ENCODE measurements around the gene FANCG. TPM values are rescaled to one million over a fixed set of nuclear protein-coding genes. Genes with fewer than 3 reads are reported as not detected.

FANCG gene
- total and polyA plus RNA-seq, 2 of the 8 experiments (the other 6 are each of a cell fraction or from before 2014, with no cell fraction given): 66.6 to 87.1 TPM

- Histone ChIP-seq H3K27me3 (replicated peaks in 1 of 4; ENCODE audit: control insufficient read depth in 3 of 4, extremely low read depth in 1 of 4, insufficient read depth in 3 of 4, low read length in 3 of 4) (no peaks in the 10 kb centered on the region), H3K56ac (replicated peaks; ENCODE audit: insufficient read length, low read depth, low read length) (no peak overlapping the region), H3K4ac (replicated peaks; ENCODE audit: insufficient read length, low read depth, low read length) (no peak overlapping the region), H3K4me2 (ENCODE audit: insufficient read depth in 1 of 2, low read depth in 2 of 2, low read length in 2 of 2) (peak overlapping the region; percentile 53 to 99), H3K14ac (ENCODE audit: insufficient read length) (no peak overlapping the region), H3K9ac (replicated peaks in 1 of 4; ENCODE audit: extremely low read depth in 1 of 4, low read depth in 3 of 4, low read length in 3 of 4) (peak overlapping the region in 3 of 4 experiments; percentile 36 to 63 (median 54); a peak in 6 of 7 replicates), H2AK5ac (ENCODE audit: low read depth, low read length) (no peak overlapping the region), H3K4me3 (ENCODE audit: extremely low read depth in 1 of 4, insufficient read depth in 2 of 4, low read depth in 3 of 4, low read length in 4 of 4) (peak overlapping the region; percentile 49 to 79 (median 65); a peak in 7 of 8 replicates), H4K91ac (replicated peaks; ENCODE audit: insufficient read length, low read length) (no peak overlapping the region), H4K5ac (ENCODE audit: insufficient read length, low read depth, low read length) (no peak overlapping the region), H2AFZ (ENCODE audit: low read length) (peak overlapping the region; percentile 79; the same call in 1 of the 2 replicates), H3K23ac (ENCODE audit: insufficient read length) (no peak overlapping the region), H4K8ac (ENCODE audit: extremely low read depth, insufficient read depth, low read length) (no peak overlapping the region), H3K79me2 (ENCODE audit: control insufficient read depth in 1 of 2, insufficient read depth in 2 of 2, low read length in 2 of 2) (no peaks in the 10 kb centered on the region), H3K4me1 (replicated peaks in 1 of 4; ENCODE audit: control insufficient read depth in 3 of 4, insufficient read depth in 4 of 4, low read length in 3 of 4) (peaks cover 4 to 19% (median 11%) of the 10 kb centered on the region in 4 experiments; a peak in 6 of 7 replicates), H3K79me1 (ENCODE audit: low read depth, low read length) (no peaks in the 10 kb centered on the region), H3K36me3 (ENCODE audit: control insufficient read depth in 2 of 4, insufficient read depth in 4 of 4, low read length in 3 of 4) (no peaks in the 10 kb centered on the region), H2BK12ac (ENCODE audit: low read depth, low read length) (0 out of 2 replicates have a peak overlapping the region, but pooled peaks have one; percentile 17), H3K18ac (ENCODE audit: extremely low read depth, low read length) (no peak overlapping the region; the same call in 1 of the 2 replicates), H4K20me1 (replicated peaks in 1 of 2; ENCODE audit: control insufficient read depth in 1 of 2, insufficient read depth in 2 of 2, low read length in 2 of 2) (no peaks in the 10 kb centered on the region), H3K9me3 (ENCODE audit: insufficient read depth in 2 of 2, low read depth in 1 of 2, low read length in 1 of 2) (no peaks in the 10 kb centered on the region), H3K23me2 (ENCODE audit: low read depth, low read length) (peaks cover 18% of the 10 kb centered on the region), H2BK5ac (ENCODE audit: low read depth, low read length) (no peak overlapping the region), H2BK20ac (ENCODE audit: low read length) (no peak overlapping the region), H2BK15ac (ENCODE audit: low read length) (no peak overlapping the region), H3K27ac (ENCODE audit: low read depth, low read length) (no peak overlapping the region), H2BK120ac (replicated peaks; ENCODE audit: low read depth, low read length) (no peak overlapping the region)
- DNase-seq (ENCODE audit: low read depth in 1 of 2, low spot score in 2 of 2) (no peak), FAIRE-seq (no peak)
- WGBS, 2 experiments (ENCODE audit: extremely low coverage in 1 of 2, insufficient coverage in 1 of 2, insufficient read length in 1 of 2, insufficient replicate concordance in 2 of 2, low coverage in 1 of 2, low lambda C conversion rate in 2 of 2, missing lambda C conversion rate in 1 of 2): 6% methylated on average over 12 of the region's 12 CpGs; no CpG with 5 or more reads in 1 of the 2 experiments
- TF ChIP-seq NRF1 (IDR thresholded peaks at IDR 0.05; ENCODE audit: low read depth, low read length) (no peak), ATF3 (IDR thresholded peaks at IDR 0.05; ENCODE audit: insufficient read depth, low read depth, low read length) (no peak), HDAC2 (IDR thresholded peaks at IDR 0.05; ENCODE audit: borderline replicate concordance in 1 of 2, low read depth in 2 of 2, low read length in 2 of 2) (0 out of 4 replicates have a peak, but pooled peaks of 1 of the 2 experiments have one; percentile 21), EGR1 (IDR thresholded peaks at IDR 0.05; ENCODE audit: borderline replicate concordance, low read depth, low read length) (no peak), SP4 (IDR thresholded peaks at IDR 0.05; ENCODE audit: low read length) (0 out of 2 replicates have a peak, but pooled peaks have one; percentile 6), RNF2 (IDR thresholded peaks at IDR 0.05; ENCODE audit: borderline replicate concordance, low read depth, low read length, missing control alignments, poor library complexity, severe bottlenecking) (no peak)
- ChIA-PET CTCF (ENCODE audit: partially characterized antibody) (interaction anchor here (0.6 to 5.5 kb wide), 28 partner anchors 9 to 652 kb away, joined by 3 to 26 read pairs (median 4); no protein-coding TSS in a partner anchor), POLR2A (ENCODE audit: partially characterized antibody) (interaction anchor here (0.6 to 2.7 kb wide), 4 partner anchors 11 to 142 kb away, joined by 3 to 8 read pairs (median 3); partner anchors contain the start of gene UNC13B)
Observed at GRCh38 chr9:35116539-35116897, 36.8 kb upstream of the FANCG start.

Measured in H1 (cell line).